ENCODE data around the gene RPRD1B.
"Not testable (repeated sequence)": the region's sequence is repeated elsewhere in the genome, so short reads cannot be mapped to it uniquely, and the experiment has no call there.

RPRD1B gene

DNA sequence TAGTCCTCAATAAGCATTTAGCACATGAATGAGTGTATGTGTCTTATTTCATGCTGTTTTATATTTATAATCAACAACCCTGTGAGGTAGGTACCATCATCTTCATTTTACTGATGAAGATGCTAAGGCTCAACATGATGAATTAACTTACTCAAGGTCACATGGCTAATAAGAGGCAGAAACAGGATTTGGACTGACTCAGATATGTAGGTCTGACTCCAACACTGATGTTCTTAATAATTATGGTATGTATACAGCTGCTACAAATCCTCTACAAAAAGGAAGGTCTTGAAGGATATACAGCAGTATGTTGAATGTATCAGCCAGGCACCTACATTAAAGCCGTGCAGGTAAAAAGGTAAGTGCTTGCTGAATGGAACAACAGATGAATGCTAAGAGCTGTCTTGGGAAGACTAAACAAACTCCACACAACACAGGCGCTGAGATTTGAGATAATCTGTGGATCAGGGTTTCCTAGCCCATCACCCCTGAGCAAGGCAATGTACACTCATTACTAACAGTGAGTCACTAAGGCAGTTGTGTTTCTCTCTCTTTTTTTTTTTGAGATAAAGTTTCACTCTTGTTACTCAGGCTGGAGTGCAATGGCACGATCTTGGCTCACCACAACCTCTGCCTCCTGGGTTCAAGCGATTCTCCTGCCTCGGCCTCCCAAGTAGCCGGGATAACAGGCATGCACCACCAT, 32.2 kb upstream of the RPRD1B start:
- DNase-seq = peak; percentile 28

DNA sequence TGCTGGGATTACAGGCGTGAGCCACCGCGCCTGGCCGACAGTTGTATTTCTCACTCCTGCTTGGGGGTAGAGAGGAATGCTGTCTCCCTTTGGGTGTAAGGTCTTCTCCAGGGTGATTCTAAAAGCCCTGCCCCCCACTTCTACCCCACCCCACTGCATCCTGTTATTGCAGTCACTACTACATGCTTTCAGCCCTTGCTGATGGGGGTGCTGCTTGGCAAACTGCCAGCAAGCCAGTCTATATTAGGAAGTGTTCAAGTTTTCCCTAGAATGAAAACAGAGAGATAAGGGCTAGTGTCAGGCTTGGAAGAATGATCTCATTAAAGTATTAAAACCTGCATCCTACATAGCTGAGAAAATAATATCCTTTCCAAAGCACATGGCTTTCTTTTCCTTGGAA, 31.6 kb upstream of the RPRD1B start:
- no peak for DNase-seq

DNA sequence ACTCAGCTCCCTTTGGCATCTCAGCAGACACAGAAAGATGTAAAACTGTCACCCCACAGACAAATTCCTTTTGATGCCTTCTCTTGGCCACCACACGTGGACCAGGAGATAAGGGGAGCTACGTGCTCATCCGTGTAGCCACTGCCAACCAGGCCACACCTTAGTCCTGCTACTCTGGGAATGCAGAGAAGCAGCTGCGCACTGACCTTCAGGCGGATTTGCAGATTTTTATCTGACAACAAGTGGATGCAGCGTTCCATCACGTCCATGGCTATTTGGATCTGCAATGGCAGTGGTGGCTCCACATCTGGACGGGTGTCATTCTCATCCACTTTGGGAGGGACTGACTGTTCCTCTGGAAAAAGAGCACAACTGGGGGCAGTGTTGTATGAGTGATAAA, 31.1 kb upstream of the RPRD1B start:
- DNase-seq = no peak

DNA sequence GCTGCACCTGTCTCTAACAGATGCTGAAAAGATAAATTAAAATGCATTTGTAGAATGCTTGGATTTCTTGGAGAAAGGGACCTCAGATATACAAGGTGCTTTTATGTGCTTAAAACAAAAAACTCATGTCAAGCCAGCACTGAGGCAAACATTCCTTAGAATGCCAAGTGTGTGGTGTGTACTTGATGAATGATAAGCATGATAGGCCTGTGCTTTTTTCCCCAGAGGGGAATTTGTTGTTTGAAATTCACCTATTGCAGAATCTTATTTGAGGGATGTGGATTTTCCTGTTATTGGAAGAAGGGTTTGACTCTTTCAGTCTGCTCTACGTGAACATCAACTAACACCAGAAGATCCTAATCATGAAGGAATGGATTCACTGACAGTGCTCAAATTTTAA, 29.1 kb upstream of the RPRD1B start:
- DNase-seq = no peak

GRCh38 chr20:38005903-38006302, 27.6 kb upstream of the RPRD1B start:
- DNase-seq = no peak

DNA sequence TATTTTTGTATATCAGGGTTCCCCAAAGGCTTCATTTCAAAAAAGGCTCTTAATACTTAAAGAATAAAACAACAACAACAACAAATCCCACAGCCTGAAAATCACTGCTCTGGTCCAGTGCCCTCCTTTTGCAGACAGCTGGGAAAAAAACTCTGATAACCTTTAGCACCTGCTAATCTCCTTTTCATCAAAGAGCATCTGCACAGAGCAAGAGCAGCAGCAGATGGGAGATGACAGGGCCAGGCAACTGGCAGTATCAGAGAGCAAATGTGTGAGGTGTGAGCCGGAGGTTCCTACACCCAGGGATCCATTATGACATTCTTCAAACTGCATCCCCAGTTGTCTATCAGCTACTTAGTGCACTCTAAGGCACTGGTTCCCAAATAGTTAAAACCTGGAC, 26.0 kb upstream of the RPRD1B start:
- DNase-seq = no peak

DNA sequence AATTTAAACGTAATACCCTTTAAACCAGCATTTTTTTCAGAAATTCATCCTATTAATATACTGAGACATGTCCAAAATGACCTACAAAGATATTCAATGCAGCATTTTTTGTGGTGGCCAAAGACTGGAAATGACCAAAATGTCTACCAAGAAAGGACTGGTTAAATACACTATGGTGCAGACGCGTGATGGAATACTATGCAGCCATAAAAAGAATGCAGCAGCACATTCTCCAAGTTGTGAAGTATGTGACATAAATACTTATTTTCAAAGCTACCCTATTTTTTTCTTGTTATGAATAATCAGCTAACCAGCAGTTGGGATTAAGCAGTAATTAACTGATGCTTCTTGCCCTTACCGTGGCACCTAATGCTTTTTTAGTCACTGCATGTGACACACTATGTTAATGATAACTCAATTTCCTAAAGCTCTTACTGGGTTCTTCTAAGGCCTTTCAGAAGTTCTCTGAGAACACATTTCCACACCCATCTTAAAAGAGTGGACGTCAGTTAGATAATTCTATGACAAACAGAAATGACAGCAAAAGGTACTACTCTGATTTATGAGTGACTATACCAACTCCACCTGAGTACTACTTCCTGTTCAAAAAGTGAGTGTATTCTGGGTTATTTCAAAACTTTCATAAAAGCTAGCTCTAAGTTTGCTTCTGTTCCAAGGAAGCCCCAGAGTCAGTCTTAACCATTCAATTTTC, 25.2 kb upstream of the RPRD1B start:
- DNase-seq = no peak

DNA sequence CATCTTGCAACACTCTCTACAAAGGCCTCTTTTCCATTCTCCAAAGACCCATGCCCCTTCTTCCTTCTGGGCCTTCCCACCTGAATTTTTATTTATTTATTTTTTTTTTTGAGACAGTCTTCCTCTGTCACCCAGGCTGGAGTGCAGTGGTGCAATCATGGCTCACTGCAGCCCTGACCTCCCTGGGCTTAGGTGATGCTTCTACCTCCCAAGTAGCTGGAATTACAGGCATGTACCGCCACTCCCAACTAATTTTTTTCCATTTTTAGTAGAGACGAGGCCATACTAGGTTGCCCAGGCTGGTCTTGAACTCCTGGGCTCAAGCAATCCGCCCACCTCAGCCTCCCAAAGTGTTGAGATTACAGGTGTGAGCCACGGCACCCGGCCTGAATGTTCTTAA, 24.1 kb upstream of the RPRD1B start:
- DNase-seq = not testable (repeated sequence)

GRCh38 chr20:38011696-38012095, 21.9 kb upstream of the RPRD1B start:
- DNase-seq = no peak

GRCh38 chr20:38012332-38012731, 21.2 kb upstream of the RPRD1B start:
- DNase-seq = no peak

GRCh38 chr20:38013887-38014286, 19.7 kb upstream of the RPRD1B start:
- DNase-seq = no peak

GRCh38 chr20:38017959-38018358, 15.6 kb upstream of the RPRD1B start:
- no peak for DNase-seq

DNA sequence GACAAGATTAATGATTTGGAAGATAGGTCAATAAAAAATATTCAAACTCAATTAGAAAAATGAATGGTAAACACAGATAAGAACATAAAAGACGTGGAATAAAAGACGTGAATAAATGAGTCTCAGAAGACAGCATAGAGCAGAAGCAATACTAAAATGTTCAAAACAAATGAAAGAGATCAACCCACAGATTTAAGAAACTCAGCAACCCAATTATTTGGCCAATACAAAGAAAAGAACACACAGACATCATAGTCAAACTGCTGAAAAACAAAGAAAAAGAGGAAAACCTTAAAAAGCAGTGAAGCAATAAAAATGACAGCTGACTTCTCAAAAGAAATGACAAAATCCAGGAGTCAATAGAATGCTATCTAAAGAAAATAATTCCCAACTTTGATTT, 15.2 kb upstream of the RPRD1B start:
- DNase-seq = no peak

GRCh38 chr20:38021087-38021772, 12.3 kb upstream of the RPRD1B start:
- no peak for DNase-seq

- DNase-seq = no peak
These were observed 10.2 kb upstream of the RPRD1B start for GRCh38 chr20:38023181-38024001.

- DNase-seq = no peak
These were observed 9.1 kb upstream of the RPRD1B start for GRCh38 chr20:38024496-38024895.

- DNase-seq = no peak
These were observed 4.1 kb upstream of the RPRD1B start for GRCh38 chr20:38029453-38029852.

DNA sequence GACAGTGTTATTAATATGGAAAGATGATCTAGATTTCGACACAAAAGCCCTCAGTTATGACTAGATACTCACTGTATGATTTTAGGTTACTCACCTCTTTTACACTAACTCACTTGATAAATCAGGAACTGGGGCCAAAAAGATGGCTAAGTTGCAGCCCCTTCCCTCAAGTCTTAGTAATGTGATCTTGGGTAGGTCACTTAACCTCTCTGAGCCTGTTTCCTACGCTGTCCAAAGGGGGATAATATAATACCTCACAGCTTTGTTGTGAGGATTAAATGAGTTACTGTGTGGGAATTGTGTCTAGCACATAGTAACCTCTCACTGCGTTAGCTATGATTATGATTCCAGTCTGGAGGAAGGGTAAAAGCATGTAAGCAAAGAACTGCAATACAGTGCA, 1.6 kb upstream of the RPRD1B start:
- no peak for DNase-seq

- peak; percentile 31 for DNase-seq
These were observed 789 bp upstream of the RPRD1B start for GRCh38 chr20:38032585-38033329.

- DNase-seq = no peak
These were observed 633 bp downstream of the RPRD1B start for GRCh38 chr20:38034108-38034649.

DNA sequence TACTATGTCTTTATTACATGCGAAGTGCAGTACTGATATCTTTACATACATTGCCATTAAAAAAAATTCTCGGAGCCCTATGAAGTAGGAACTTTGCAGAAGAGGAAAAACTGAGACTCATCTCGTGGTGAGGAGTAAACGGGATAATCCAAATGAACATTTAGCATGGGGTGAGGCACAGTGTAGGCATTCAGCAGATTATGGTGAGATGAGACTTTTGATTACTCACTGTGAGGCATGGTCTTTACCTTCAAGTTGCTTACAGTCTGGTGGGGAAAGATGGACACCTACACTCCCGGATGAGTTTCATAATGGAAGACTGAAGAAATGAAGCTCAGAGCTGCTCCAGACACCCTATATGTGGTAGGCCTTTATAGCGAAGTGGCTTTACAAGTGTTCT, 1.4 kb downstream of the RPRD1B start:
- no peak for DNase-seq

DNA sequence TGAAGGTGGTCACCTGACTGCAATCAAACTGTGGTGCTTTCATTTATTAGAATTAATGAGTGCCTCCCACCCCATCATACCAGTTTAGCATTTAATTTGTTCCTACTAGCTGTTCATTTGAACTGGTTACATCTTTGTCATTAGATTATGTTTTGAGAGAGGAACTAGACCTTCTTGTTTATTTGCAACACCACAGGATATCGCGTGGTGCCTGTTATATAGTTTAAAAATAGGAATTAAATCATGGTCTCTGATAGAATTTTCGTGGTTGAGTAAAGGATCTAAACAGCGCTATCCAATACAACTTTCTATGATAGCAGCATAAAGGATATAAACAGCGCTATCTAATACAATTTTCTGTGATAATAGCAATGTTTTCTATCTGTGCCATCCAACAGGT, 2.8 kb downstream of the RPRD1B start:
- no peak for DNase-seq

Measured in stimulated activated CD8-positive, alpha-beta memory T cell treated with anti-CD3 and anti-CD28 coated beads, Interleukin-4, amount 100 ng/mL, for 48 hours (primary cell).